Inflammatory macrophage treated with lipopolysaccharide for 4 hours (primary cell): ENCODE data around the gene DHX34.
A peak's percentile ranks its signal among the peaks of the same experiment; 100 is the strongest.

Source experiments
- DNase-seq: peaks from one replicate; pipeline ENCODE4 v3.0.0-alpha.2; 2020

Gene DHX34

DNA sequence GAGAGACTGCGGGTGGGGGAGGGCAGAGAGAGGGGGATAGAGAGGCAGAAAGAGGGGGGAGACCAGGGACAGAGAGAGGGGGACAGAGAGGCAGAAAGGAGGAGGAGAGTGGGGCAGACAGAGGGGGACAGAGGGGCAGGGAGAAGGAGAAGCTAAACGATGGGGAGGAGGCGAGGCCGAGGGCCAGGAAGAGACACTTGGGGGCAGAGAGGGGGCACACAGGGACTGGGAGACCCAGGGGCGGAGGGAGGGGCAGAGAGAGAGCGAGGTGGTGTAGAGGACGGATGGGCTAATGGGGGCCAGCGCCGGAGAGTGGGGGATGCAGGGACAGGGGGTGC, 69.5 kb downstream of the DHX34 start:
- DNase-seq, result no peak

DNA sequence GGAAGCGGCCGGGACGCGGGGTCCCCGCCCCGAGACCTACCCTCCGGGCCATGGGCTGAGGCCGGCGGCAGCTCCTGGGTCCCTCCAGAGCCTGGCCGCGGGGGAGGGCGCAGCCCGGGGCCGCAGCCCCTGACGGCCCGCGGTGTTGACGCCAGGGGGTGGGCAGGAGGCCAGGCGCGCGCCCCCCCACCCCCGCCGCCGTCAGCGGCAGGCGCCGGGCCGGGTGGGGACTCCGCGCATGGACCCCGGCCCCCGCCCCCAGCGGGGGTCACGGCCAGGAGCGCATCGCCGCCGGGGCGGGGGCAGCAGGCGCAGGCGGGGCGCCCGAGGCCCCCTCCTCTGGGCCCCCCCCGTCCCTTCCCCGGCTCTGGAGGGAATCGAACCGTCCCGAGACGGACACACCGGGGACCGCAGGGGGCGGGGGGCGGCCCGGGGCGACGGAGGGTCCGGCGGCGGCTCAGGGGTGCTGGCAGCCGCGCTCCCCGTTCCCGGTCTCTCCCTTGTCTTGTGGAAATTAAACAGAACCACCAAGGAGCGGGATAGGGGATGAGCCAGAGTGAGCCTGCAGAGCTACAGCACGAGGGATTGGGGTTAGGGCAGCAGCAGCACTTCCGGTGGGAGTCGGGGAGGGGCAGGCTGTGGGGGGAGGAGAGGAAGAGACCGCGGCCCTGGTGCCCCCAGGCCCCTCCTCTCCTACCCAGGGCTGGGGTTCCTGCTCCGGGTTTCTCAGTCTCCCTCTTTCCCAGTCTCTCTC, 70.1 kb downstream of the DHX34 start, which contains the start of gene MEIS3:
Gene MEIS3, minus strand, starts transcription at position 498 of the 754 bp plus-strand sequence. Its CDS starts 446 bp downstream, at position 52.
- DNase-seq, result no peak

DNA sequence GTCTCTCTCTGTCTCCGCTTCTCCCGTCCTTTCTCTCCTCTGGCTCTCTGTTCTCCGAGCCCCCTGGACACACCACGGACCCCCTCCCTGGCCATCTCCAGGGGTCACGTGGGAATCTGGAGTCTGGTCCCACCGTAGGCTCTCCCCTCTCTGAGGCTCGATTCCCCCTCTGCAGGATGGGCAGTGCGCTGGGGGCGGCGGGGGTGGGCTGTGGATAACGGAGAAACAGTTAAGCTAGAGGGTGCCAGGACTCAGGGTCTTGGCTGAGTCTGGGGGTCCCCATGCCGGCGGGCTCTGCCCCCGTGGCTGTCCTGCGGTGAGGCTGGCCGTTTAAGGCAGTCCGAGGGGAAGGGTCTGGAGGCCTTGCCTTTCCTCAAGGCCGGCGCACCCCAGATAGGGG, 70.7 kb downstream of the DHX34 start:
- no peak for DNase-seq

DNA sequence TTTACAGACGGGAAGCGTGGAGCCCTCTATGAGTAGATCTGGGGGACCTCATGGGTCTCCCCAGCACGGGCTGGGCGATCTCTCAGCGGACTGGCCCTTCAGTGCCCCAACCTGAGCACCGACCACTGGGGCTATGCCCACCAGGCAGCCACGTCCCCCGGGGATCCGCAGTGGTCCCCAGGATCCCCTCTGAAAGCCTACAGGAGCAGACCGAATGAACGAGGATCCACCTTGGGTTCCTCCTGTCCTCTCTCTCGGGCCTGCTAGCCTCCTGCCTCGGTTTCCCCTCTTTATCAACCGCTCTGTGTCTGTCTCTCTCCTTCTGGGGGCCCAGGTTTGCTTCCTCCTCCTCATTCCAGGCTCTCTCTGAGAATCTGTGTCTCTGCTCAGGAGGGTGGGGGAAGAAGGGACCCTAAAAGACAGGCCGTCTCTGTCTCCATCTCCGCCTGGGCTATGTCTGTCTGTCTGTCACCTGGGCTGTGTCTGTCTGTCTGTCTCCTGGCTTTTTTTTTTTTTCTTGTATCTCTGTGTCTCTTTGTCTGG, 72.2 kb downstream of the DHX34 start:
- no peak for DNase-seq

DNA sequence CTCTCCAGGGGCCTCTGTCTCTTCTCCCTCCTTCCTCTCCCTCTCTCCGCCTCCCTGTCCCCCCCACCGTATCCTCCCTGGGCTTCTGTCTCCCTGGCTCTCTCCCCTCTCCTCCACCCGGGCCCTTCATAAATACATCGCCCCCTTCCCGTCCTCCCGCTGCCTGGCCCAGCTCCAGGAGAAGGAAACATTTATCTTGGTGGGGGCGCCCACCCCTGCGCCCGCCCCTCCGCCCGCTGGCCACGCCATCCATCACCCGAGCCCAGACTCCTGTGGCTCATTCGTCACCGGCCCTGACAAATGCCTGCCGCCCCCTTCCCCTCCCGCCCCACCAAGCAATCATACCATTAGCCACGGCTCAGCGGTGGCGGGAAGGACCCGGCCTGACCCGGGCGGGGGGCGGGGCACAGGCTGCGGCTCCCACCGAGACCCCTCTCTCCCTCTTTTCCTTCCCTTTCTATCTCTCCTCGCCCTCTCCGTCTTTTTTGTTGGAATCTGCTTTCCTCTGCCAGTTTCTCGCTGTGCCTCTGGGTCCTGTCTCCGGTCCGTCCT, 72.8 kb downstream of the DHX34 start:
- no peak for DNase-seq

DNA sequence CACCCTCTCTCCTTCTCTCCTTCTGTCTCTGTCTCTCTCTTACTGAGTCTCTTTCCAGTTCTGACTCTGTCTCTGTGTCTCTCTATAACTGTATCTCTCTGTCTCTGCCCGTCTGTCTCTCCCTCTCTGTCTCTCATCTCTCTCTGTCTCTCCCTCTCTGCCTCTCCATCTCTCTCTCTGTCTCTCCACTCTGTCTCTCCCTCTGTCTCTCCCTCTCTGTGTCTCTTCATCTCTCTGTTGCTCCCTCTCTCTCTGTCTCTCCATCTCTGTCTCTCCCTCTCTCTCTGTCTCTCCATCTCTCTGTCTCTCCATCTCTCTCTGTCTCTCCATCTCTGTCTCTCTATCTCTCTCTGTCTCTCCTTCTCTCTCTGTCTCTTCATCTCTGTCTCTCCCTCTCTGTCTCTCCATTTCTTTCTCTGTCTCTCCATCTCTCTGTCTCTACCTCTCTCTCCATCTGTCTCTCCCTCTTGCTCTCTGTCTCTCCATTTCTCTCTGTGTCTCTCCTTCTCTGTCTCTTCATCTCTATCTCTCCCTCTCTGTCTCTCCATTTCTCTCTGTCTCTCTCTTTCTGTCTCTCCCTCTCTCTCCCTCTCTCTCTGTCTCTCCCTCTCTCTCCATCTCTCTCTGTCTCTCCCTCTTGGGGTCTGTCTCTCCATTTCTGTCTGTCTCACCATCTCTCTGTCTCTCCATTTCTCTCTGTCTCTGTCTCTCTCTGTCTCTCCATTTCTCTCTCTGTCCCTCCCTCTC, 73.5 kb downstream of the DHX34 start:
- no peak for DNase-seq

DNA sequence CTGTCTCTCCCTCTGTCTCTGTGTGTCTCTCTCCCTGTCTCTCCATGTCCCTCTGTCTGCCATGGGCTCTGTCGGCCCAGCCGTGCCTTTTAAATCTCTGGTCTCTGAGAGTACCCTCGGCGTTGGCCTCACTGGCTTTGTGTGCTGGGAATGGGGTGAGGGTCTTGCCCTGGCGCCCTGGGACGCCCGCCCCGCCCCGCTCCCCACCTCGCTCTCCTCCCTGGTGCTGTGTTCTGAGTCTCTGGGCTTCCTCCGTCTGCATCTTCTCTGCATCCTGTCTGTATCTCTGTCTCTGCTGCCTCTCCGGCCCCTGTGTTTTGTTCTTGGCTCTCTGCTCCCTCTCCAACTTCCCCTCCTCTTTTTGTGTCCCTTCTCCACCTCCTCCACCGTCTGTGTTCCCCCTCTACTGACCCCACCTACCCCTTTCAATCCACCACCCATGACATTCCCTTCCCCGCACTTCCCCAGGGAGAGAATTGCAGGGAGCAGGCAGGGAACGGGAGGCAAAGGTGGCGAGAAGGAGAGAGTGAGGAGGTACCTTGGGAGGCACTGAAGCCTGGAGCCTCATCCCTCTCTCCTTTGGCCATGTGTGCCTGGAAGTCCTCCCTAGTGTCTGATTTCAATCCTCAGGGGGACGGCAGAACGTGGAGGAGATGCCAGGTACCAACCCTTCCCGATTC, 74.2 kb downstream of the DHX34 start:
- no peak for DNase-seq

DNA sequence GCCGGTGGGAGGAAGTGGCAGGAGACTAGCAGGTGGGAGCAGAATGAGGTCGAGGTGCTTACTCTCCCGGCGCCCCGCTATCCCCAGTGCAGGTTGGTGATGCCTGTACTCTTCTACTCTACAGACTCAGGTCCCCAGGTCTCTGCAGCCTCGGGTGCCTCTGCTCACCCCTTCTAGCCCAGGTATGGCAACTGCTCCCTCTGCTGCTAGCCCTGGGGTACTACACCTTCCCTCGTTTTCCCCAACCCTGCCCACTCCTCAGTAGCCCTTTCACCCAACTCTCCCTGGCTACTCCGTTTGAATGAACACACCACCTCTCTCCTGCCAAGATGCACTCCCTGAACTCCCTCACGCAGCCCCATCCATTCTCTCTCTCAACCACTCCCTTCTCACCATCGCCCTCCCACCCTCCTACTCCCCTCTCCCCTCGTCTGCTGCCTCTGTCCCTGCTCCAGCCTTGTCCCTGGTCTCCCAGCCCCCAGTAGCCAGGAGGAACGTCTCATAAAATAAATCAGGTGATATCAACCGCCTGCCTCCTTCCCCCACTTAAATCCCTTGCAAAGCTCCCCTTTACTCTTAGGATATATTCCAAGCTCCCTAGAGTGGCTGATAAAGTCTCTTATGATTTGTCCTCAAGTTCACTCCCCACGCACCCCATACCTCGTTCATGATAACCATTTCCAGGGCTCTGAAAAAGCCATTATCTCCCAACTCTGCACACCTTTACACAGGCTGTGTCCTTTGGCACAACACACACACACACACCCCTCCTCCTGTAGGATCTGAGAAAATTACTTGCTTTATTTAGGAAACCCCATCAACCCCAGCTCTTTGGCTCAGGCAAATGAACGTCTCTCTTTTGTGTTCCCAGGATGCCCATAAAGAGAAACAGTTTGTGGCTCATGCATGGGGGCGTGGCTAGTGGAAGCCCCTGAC, 78.4 kb downstream of the DHX34 start:
- peak; percentile 18 for DNase-seq

DNA sequence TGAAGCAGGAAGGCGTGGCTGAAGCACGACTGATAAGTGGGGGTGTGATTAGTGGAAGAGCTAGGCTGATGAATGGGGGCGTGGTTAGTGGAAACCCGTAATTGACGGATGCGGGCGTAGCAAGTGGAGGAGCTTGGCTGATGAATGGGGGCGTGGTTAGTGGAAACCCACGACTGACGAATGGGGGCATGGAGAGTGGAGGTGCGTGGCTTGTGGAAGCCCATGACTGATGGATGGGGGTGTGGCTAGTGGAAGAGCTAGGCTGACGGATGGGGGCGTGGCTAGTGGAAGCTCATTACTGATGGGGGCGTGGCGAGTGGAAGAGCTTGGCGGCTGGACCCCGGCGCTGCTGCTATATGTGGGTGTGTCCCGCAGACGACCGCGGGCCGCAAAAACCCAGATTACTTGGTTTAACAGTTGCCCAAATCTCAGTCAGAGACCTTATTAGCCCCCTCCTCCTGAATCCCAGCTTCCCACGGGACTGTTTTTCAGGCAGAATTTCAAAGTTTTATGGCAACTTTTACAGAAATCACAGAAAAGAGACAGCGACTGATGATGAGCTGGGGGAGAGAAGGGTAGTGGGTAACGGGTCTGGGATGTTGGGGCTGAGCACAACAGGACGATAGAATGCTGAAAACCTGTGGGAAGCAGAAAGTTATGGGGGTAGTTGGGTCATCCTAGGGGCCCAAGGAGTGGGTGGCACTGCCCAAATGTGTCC, 79.2 kb downstream of the DHX34 start:
- peak; percentile 92 for DNase-seq

DNA sequence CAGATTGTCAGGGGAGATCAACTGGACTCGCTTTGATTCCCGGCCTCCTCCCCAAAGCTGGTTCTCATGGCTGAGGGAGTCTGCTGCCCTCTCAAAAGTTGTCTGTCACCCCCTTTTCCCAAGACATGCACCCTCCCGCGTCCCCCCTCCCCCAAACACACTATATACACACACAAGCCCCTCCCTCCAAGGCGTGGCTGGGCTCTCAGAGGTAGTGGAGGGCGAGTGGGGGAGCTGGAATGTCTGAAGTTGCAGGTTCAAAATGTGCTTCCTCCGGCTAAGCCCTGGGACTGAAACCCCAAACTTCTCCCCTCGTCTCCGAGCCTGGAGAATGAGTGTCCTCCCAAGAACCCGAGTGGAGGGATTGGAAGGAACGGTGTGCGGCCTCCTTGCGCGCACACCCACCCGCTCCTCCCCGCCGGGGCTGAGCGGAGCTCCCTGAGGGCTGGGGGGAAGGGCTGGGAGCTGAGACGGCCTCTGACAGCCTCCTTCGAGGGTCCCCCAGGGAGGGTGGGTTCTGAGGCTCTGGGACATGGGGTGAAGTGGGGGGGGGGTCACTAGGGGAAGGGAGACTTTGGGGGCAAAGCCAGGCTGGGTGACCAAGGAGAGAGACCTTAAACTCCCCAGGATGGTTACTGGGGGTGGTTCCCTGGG, 80.2 kb downstream of the DHX34 start:
- no peak for DNase-seq

DNA sequence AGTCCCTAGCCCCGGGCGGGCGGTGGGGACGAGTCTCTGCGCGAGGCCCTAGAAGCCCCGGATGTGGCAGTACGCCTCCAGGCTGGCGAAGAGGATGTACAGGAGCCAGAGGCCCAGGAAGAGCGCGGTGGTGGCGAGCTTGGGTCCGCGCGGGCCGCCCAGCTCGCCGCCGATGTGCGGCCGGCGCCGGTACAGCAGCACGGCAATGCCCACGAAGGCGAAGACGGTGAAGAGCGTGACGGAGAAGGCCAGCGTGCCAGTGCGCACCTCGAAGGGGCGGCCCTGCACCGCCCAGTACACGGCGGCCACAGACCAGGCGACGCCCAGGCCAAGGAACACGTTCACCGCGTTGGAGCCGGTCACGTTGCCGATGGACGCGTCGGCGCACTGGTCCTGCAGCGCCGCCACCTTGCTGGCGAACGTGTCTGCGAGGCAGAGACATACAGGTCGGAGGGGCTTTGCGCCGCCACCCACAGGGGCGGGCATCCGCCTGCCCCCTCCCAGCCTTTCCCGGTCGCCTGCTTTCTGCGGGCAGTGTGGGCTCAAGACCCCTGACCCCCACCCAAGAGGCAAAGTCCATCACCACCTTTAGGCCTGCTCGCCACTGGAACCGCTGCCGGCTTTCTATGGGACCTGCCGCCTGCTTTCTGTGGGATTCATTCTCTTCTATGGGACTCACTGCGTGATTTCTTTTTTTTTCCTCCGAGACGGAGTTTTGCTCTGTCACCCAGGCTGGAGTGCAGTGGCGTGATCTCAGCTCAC, 81.1 kb downstream of the DHX34 start:
- DNase-seq, result peak; percentile 56

DNA sequence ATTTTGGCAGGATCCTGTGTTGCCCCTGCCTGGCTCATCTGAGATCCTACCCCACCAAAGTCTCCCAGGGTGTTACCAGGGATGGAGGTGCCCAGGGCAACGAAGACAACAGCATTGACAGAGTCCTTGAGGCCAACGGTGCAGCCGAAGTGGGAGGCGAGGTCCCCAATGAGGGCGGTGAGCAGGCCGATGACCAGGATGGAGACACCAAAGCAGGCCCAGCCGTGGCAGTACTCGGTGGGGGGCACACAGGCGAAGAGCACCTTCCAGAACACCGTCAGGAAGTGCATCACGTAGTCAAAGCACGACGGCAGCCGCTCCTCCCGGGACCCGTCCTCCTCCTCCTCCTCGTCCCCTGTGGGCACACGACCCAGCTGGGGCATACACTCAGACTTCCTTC, 83.0 kb downstream of the DHX34 start:
- DNase-seq, result no peak
